Glomerular visceral epithelial cell (primary cell): ENCODE measurements around the gene LDLRAD4.

Source experiments
- DNase-seq: peaks from one replicate; pipeline ENCODE4 v3.0.0-alpha.2; 2016; ENCODE audit errors: extremely low spot score

LDLRAD4 gene

GRCh38 chr18:13218368-13218991 lies at the start of gene LDLRAD4:
Gene LDLRAD4, plus strand, starts transcription at chr18:13218760.
- DNase-seq: no peak

DNA sequence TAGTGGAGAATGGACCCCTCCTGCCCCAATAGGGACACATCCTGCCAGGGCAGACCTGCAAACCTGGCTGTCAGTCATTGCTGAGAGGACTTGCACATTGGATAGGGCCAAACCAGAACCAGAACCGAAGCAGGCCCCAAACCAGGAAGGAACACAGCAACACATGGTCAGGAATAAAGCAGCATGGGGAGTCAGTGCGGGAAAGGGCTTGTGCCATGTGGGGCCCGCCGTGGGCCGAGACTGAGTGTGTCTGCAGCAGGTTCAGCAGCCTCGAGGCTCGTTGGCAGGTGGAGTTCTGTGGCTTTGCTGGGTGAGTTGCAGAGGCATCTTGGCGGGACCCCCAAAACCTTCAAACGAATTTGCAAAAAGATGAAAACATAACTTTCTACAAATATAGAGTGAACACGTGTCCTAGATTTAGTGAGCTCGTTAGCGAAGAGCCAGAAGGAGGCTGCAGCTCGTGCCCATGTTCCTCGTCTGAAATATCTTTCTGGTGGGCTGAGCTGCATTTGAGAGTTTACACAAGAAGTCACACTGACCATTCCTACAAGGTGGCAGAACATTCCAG lies 44.9 kb upstream of the LDLRAD4 start:
- DNase-seq: no peak

- DNase-seq: no peak
Observed at GRCh38 chr18:13175266-13175665, 43.3 kb upstream of the LDLRAD4 start.

GRCh38 chr18:13175754-13176210 lies 42.8 kb upstream of the LDLRAD4 start:
- DNase-seq: peak; percentile 4

DNA sequence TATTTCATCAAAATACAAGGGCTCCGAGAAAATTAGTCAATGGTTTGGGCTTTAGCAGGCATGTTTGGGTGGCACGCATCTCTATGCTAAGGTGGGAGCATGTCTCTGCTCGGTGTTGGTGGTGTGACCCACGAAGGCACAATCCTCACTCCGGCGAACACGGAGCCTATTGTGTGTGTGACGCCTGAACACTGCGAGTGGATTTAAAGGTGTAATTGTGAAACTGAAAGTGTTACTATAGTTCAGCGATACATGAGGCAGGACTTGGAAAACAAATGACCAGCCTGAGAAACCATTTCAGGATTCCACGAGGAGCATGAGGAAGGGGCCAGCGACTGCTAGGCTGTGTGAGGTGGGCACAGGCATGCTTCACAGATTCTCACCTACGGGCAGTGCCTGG lies 41.7 kb upstream of the LDLRAD4 start:
- DNase-seq: no peak

DNA sequence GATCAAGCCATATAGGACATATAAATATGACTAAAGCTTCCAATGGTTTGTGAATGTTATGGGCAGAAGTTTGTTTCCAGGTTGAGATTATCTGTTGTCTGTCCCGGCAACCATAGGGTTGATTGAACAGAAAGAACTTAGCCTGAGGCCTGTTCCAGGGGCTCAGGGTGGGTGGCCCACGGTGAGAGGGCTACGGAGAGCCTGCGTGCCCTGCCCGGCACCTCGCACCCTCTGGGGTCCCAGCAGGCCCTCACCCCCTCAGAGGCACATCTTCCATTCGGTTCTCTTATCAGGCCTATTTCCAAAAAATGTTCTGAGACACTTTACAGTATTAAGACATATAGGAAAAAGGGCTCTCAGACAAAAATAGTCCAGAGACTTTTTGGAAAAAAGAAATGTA lies 40.4 kb upstream of the LDLRAD4 start:
- DNase-seq: no peak

GRCh38 chr18:13178976-13179375 lies 39.6 kb upstream of the LDLRAD4 start:
- peak; percentile 5 for DNase-seq

DNA sequence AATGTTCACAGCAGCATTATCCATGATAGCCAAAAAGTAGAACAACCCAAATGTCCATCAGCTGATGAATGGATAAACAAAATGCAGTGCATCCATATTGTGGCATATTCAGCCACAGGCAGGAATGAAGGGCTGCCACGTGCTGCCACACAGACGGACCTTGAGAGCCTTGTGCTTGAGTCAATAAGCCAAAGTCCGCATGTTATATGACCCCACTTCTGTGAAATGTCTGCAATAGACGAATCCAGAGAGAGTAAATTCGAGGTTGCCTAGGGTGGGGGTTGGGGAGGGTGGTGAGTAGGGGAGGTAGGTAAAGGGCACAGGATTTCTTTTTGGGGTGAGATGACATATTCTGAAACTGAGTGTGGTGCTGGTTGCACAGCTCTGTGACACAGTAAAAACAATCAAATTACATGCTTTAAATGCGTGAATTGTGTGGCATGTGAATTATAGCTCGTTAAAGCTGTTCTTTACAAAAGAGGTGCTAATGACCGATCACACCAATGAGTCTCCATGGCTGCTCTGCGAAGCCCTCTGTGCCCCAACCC lies 38.9 kb upstream of the LDLRAD4 start:
- no peak for DNase-seq

DNA sequence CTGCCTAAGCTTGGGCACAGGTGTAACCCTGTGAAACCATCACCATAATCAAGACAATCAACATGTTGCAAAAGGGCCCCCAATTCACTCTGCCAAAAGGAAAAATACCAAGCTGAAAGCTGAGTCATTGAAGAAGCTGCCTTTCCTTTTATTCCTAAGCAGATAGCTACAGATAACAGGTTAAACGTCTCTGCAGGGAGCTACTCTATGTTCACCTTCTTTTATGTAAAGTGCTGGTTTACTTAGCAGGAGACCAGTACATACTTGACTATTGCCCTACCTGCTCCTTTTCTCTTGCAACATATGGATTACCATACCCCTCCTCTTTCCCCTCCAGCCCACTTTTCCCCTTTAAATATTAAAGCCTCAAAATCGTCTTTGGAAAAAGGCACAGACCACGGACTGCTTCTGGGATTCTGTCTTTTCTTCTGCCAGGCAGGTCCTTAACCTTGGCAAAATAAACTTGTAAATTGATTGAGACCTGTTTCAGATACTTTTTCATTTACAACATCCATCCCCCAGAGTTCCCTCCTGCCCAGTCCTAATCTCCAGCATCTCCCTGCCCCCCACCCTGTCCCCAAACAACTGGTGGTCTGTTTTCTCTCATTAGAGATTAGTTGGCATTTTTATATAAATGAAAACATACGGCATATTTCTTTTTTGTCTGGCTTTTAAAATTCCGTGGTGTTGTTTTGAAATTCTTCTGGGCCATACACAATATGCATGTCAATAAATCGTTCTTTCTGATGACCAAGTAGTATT lies 37.8 kb upstream of the LDLRAD4 start:
- no peak for DNase-seq

- DNase-seq: no peak
Observed at GRCh38 chr18:13181765-13182164, 36.8 kb upstream of the LDLRAD4 start.

DNA sequence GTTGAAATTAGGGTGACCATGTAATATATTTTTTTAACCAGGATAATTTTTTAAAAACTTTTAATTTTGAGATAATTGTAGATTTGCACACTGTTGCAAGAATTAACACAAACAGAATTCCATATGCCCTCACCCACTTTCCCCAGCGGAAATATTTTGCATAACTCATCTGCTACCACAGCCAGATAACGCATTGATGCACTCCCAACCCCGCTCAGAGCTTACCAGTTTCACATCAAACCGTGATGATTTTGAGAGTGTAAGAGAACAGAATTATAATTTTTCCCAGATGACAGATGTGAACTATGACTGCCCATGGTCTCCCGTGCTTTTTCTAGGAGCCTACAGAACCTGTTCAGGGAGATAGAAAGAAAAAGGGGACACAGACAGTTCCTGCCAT lies 35.2 kb upstream of the LDLRAD4 start:
- DNase-seq: no peak

DNA sequence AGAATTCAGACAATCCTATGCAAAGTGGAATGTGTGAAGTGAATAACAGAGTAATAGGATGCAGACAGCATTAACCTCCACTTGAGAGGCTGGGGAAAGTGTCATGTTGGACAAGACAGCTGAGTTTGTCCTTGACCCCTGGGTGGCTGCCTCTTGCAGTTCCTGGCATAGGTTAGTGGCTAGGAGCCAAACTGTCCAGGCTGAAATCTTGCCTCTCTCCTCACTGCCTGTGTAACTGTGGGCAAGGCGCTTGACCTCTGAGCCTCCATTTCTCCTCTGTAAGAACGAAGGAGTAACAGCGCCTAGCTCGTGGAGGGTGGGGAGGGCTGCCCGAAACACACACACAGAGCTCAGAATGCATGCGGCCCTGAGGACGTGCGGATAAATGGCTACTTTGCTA lies 34.8 kb upstream of the LDLRAD4 start:
- DNase-seq: no peak

GRCh38 chr18:13184396-13184795 lies 34.2 kb upstream of the LDLRAD4 start:
- DNase-seq: no peak

GRCh38 chr18:13185675-13186198 lies 32.8 kb upstream of the LDLRAD4 start:
- no peak for DNase-seq

- no peak for DNase-seq
Observed at GRCh38 chr18:13186687-13187086, 31.9 kb upstream of the LDLRAD4 start.

GRCh38 chr18:13187498-13187897 lies 31.1 kb upstream of the LDLRAD4 start:
- DNase-seq: no peak

DNA sequence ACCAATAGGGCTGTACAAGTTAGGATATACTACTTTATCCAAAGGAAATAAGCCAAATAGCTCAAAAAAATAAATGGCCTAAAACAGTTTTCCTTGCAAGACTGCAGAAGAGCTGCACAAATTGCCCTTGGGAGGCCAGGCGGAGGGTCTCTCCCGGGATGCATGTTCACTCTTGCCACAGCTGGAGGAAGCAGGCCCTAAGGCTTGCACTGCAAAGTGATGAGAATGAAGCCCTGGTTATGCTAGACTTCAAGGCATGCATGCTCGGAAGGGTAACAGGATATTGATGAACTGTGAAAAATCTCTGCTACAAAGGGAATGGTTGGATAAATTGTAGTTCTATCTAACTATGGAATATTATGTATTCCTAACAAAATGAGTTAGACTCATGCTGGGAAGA lies 27.5 kb upstream of the LDLRAD4 start:
- DNase-seq: no peak

DNA sequence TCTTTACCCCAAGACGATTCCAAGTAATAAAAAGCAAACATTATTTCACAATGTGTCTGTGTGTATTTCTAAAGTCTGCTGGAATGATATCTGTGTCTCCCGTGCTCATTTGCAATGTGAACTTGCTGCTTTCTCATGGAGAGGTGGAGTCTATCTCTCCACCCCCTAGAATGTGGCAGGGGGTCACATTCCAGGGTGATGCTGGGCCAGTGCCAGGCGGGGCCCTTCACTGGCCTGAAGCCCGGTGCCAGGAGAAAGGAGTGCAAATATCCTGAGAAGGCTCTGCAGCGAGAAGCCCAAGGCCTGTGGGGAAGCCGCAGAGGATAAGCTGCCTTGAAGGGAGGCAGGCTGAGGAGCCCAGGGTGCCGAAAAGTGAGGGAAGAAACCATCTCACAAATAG lies 26.8 kb upstream of the LDLRAD4 start:
- DNase-seq: peak; percentile 25

GRCh38 chr18:13192970-13193369 lies 25.6 kb upstream of the LDLRAD4 start:
- DNase-seq: no peak

DNA sequence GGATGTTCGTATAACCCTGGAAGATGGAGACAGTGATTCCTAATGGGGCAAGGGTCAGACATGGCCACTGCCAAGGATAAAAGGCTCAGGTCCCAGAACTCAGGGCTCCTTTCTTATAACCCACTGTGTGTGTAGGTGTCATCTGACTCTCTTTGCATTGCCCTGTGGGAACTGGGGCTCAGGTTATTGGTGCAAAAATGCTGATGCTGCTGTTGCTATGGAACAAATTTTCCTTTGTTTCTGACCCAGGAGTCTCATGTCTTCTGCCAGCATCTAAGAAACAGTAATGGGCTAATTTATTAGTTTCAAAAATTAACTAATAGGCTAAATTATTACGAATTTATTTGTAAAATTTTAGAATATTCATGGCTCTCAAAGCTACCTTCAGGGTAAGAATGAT lies 24.3 kb upstream of the LDLRAD4 start:
- no peak for DNase-seq

DNA sequence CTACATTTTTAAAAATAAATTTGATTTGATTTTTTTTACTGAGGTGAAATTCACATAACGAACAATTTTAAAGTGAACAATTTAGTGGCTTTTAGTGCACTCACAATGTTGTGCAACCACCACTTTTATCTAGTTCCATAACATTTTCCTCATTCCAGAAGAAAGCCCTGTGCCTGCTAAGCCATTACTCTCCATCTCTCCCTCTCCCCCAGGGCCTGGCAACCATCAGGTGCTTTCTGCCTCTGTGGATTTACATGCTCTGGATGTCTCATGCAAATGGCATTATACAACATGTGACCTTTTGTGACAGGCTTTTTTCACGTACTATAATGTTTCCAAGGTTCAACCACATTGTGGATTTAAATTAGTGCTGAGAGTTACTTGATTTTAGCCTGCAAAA lies 19.9 kb upstream of the LDLRAD4 start:
- DNase-seq: no peak

DNA sequence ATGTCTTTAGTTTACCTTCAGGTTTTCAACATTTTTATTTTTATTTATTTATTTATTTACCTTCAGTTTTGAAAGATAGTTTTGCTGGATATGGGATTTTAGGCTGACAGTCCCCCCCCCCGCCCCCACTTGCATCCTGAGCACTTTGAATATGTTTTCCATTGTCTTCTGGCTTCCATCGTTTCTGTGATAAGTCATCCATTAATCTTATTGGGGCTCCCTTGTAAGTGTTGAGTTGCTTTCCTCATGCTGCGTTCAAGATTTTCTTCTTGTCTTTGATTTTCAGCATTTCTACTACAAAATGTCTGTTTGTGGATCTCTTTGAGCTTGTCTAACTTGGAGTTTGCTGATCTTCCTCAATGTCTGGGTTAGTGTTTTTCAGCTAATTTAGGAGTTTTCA lies 19.4 kb upstream of the LDLRAD4 start:
- DNase-seq: no peak

DNA sequence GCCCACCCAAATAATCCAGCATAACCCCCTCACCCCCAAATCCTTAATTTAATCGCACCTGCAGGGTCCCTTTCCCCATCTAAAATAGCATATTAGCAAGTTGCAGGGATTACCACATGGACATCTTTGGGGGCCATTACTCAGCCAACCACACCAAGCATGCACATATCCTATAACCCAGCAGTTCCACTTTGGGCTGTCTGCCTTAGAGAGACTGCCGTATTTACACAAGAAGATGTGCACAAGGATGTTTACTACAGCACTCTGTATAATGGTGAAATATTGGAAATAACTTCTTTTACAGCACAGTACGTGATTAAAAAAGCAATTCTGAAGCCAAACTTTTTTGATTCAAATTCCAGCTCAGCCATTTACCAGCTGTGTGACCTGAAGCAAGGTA lies 17.3 kb upstream of the LDLRAD4 start:
- no peak for DNase-seq
